ENCODE results near the gene FUT1.

FUT1 gene

GRCh38 chr19:48755787-48756186, 3.3 kb upstream of the FUT1 start:
- TF ChIP-seq POLR2A (IDR thresholded peaks at IDR 0.05; ENCODE audit: low read depth, low read length) = no peak
- DNase-seq (ENCODE audit: insufficient read length, low spot score) (no peak), FAIRE-seq (no peak)

GRCh38 chr19:48755084-48755641, 2.7 kb upstream of the FUT1 start, which contains the start of gene FGF21:
FGF21 (plus strand) TSS chr19:48755524; CDS start chr19:48756237, 713 bp downstream.
- no peak for TF ChIP-seq POLR2A (IDR thresholded peaks at IDR 0.05; ENCODE audit: low read depth, low read length)
- no peak for FAIRE-seq
- no peak for DNase-seq (ENCODE audit: insufficient read length, low spot score)

- FAIRE-seq = no peak
- DNase-seq (ENCODE audit: insufficient read length, low spot score) = no peak
- TF ChIP-seq POLR2A (IDR thresholded peaks at IDR 0.05; ENCODE audit: low read depth, low read length) = no peak
Measured at GRCh38 chr19:48751845-48752495, 471 bp downstream of the FUT1 start.

- TF ChIP-seq POLR2A (IDR thresholded peaks at IDR 0.05; ENCODE audit: low read depth, low read length) = no peak
- DNase-seq (ENCODE audit: insufficient read length, low spot score) (no peak), FAIRE-seq (no peak)
Measured at GRCh38 chr19:48750771-48751504, 1.5 kb downstream of the FUT1 start.

- TF ChIP-seq POLR2A (IDR thresholded peaks at IDR 0.05; ENCODE audit: low read depth, low read length) = no peak
- DNase-seq (ENCODE audit: insufficient read length, low spot score) (no peak), FAIRE-seq (no peak)
Measured at GRCh38 chr19:48750351-48750750, 2.1 kb downstream of the FUT1 start.

- DNase-seq (ENCODE audit: insufficient read length, low spot score) (no peak), FAIRE-seq (no peak)
- no peak for TF ChIP-seq POLR2A (IDR thresholded peaks at IDR 0.05; ENCODE audit: low read depth, low read length)
Measured at GRCh38 chr19:48749571-48750198, 2.8 kb downstream of the FUT1 start.

GRCh38 chr19:48746738-48747575, 5.5 kb downstream of the FUT1 start, which contains the start of gene IZUMO1:
IZUMO1 (minus strand) TSS chr19:48746909; CDS start chr19:48745859, 1,050 bp downstream.
- TF ChIP-seq POLR2A (IDR thresholded peaks at IDR 0.05; ENCODE audit: low read depth, low read length) = no peak
- peak; percentile 52 for FAIRE-seq
- DNase-seq (ENCODE audit: insufficient read length, low spot score) = peak; percentile 87

GRCh38 chr19:48746110-48746509, 6.3 kb downstream of the FUT1 start:
- no peak for TF ChIP-seq POLR2A (IDR thresholded peaks at IDR 0.05; ENCODE audit: low read depth, low read length)
- FAIRE-seq = no peak
- DNase-seq (ENCODE audit: insufficient read length, low spot score) = no peak

GRCh38 chr19:48745208-48745995, 7.0 kb downstream of the FUT1 start:
- no peak for TF ChIP-seq POLR2A (IDR thresholded peaks at IDR 0.05; ENCODE audit: low read depth, low read length)
- no peak for FAIRE-seq
- DNase-seq (ENCODE audit: insufficient read length, low spot score) = no peak

- DNase-seq (ENCODE audit: insufficient read length, low spot score) = no peak
- FAIRE-seq = no peak
- TF ChIP-seq POLR2A (IDR thresholded peaks at IDR 0.05; ENCODE audit: low read depth, low read length) = no peak
Measured at GRCh38 chr19:48742096-48742495, 10.3 kb downstream of the FUT1 start.

- FAIRE-seq (no peak), DNase-seq (ENCODE audit: insufficient read length, low spot score) (no peak)
- TF ChIP-seq POLR2A (IDR thresholded peaks at IDR 0.05; ENCODE audit: low read depth, low read length) = no peak
Measured at GRCh38 chr19:48741129-48741999, 11.1 kb downstream of the FUT1 start.

All from H54 (cell line).